Measurements from ENCODE around the gene DISC1.

DNA sequence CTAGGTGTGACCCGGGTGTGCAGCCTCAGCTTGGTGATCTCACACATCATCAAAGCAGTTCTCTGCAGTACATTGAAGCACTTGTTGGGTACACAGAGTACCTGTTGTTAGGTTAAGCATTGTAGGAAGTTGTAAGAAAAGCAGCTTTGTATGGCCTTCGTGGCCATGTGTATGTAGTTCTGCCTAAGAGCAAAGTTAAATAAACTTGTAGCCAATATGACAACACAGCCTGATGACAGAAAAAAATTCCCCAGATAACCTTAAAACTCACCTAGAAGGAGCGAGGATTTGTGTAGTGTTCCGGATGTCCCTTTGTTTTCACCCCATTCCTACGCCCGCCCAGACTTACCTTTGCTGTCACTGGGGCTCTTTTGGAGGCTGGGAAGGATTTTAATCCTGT, 48.0 kb downstream of the DISC1 start:
- TF ChIP-seq CTCF (IDR thresholded peaks at IDR 0.05) (no peak), POLR2A (IDR thresholded peaks at IDR 0.05) (no peak), EP300 (IDR thresholded peaks at IDR 0.05) (no peak)
